NCI-H345 treated with DMSO at 0.1 percent for 48 hours (cell line): ENCODE measurements around the gene MRPS16.

ENCODE experiments used
- DNase-seq: peaks from one replicate; lab custom pipeline; 2025; ENCODE audit not compliant: unreplicated experiment; lab: John Stamatoyannopoulos, UW

The MRPS16 gene

GRCh38 chr10:73205081-73205480, 47.4 kb downstream of the MRPS16 start:
- no peak for DNase-seq
